Memory B cell (primary cell): ENCODE data around the gene AFF1.
A peak's percentile ranks its signal among the peaks of the same experiment; 100 is the strongest.
"Not testable (repeated sequence)": the region's sequence is repeated elsewhere in the genome, so short reads cannot be mapped to it uniquely, and the experiment has no call there.

Experiments used
- ATAC-seq: fragments of 150-1000 bp; cut with Tn5 transposase; 2 replicates; pipeline ENCODE4 v1.10.0; 2021; ENCODE audit warnings: low read depth, mild to moderate bottlenecking, moderate library complexity
- DNase-seq, 2 donors: peaks; one replicate each; pipeline ENCODE4 v3.0.0; 2022; ENCODE audit warnings: low spot score in 2 of 2
- H3K27ac Mint-ChIP-seq: one replicate; pipeline ENCODE4 v1.8.0; 2022; ENCODE audit warnings: mild to moderate bottlenecking, moderate library complexity, mixed read lengths
- H3K27me3 Mint-ChIP-seq: one replicate; pipeline ENCODE4 v1.8.0; 2022; ENCODE audit warnings: mixed read lengths
- H3K36me3 Mint-ChIP-seq: one replicate; pipeline ENCODE4 v1.8.0; 2022; ENCODE audit warnings: mild to moderate bottlenecking, mixed read lengths
- H3K4me1 Mint-ChIP-seq: one replicate; pipeline ENCODE4 v1.8.0; 2022; ENCODE audit warnings: mixed read lengths
- H3K4me3 Mint-ChIP-seq: one replicate; pipeline ENCODE4 v1.8.0; 2022; ENCODE audit warnings: mild to moderate bottlenecking, moderate library complexity, mixed read lengths
- H3K9me3 Mint-ChIP-seq: one replicate; pipeline ENCODE4 v1.8.0; 2022; ENCODE audit warnings: mixed read lengths

The AFF1 gene

GRCh38 chr4:87133183-87133582 is 198.4 kb downstream of the AFF1 start:
- Mint-ChIP-seq H3K4me3 (no peak overlapping the region), H3K36me3 (peaks cover 51% of the 10 kb centered on the region), H3K4me1 (no peaks in the 10 kb centered on the region), H3K9me3 (no peaks in the 10 kb centered on the region), H3K27me3 (no peaks in the 10 kb centered on the region), H3K27ac (no peak overlapping the region)
- no peak for ATAC-seq
- DNase-seq: no peak

GRCh38 chr4:87134122-87134521 is 199.3 kb downstream of the AFF1 start:
- ATAC-seq: no peak
- Mint-ChIP-seq H3K36me3 (peaks cover 47% of the 10 kb centered on the region), H3K27ac (no peak overlapping the region), H3K9me3 (no peaks in the 10 kb centered on the region), H3K4me3 (no peak overlapping the region), H3K4me1 (no peaks in the 10 kb centered on the region), H3K27me3 (no peaks in the 10 kb centered on the region)
- DNase-seq: no peak

GRCh38 chr4:87141428-87141827 is 206.6 kb downstream of the AFF1 start:
- Mint-ChIP-seq H3K27me3 (no peaks in the 10 kb centered on the region), H3K9me3 (no peaks in the 10 kb centered on the region), H3K27ac (no peak overlapping the region), H3K4me3 (no peak overlapping the region), H3K36me3 (peaks cover 15% of the 10 kb centered on the region), H3K4me1 (no peaks in the 10 kb centered on the region)
- DNase-seq: no peak
- ATAC-seq: no peak

- Mint-ChIP-seq H3K27ac (no peak overlapping the region), H3K4me3 (no peak overlapping the region), H3K4me1 (no peaks in the 10 kb centered on the region), H3K27me3 (no peaks in the 10 kb centered on the region), H3K9me3 (no peaks in the 10 kb centered on the region), H3K36me3 (peaks cover 10% of the 10 kb centered on the region)
- ATAC-seq (no peak), DNase-seq (no peak)
Observed at GRCh38 chr4:87144356-87144755, 209.5 kb downstream of the AFF1 start.

GRCh38 chr4:87145934-87146333 is 211.1 kb downstream of the AFF1 start:
- not testable (repeated sequence) for DNase-seq, H3K4me1 Mint-ChIP-seq, H3K27me3 Mint-ChIP-seq, H3K36me3 Mint-ChIP-seq, H3K9me3 Mint-ChIP-seq, H3K4me3 Mint-ChIP-seq, ATAC-seq
- H3K27ac Mint-ChIP-seq: peak overlapping the region; percentile 58

- H3K27ac Mint-ChIP-seq: peak overlapping the region; percentile 58
- H3K4me1 Mint-ChIP-seq: peaks cover 2% of the 10 kb centered on the region
- no peaks in the 10 kb centered on the region for H3K36me3 Mint-ChIP-seq
- no peaks in the 10 kb centered on the region for H3K27me3 Mint-ChIP-seq
- no peaks in the 10 kb centered on the region for H3K9me3 Mint-ChIP-seq
- H3K4me3 Mint-ChIP-seq: no peak overlapping the region
- DNase-seq: no peak
- no peak for ATAC-seq
Observed at GRCh38 chr4:87147116-87147515, 212.3 kb downstream of the AFF1 start.

- peaks cover 2% of the 10 kb centered on the region for H3K4me1 Mint-ChIP-seq
- peak; percentile 65 for ATAC-seq
- H3K9me3 Mint-ChIP-seq: no peaks in the 10 kb centered on the region
- no peaks in the 10 kb centered on the region for H3K27me3 Mint-ChIP-seq
- peak; percentile 57 to 63 for DNase-seq
- no peak overlapping the region for H3K27ac Mint-ChIP-seq
- H3K36me3 Mint-ChIP-seq: no peaks in the 10 kb centered on the region
- no peak overlapping the region for H3K4me3 Mint-ChIP-seq
Observed at GRCh38 chr4:87150498-87151261, 215.9 kb downstream of the AFF1 start.

- Mint-ChIP-seq H3K27ac (no peak overlapping the region), H3K36me3 (no peaks in the 10 kb centered on the region), H3K27me3 (no peaks in the 10 kb centered on the region), H3K9me3 (no peaks in the 10 kb centered on the region), H3K4me3 (no peak overlapping the region), H3K4me1 (peaks cover 2% of the 10 kb centered on the region)
- DNase-seq: no peak
- ATAC-seq: no peak
Observed at GRCh38 chr4:87151730-87152129, 216.9 kb downstream of the AFF1 start.

GRCh38 chr4:87152310-87153041 is 217.7 kb downstream of the AFF1 start:
- DNase-seq: no peak
- Mint-ChIP-seq H3K27me3 (no peaks in the 10 kb centered on the region), H3K4me3 (no peak overlapping the region), H3K4me1 (peaks cover 2% of the 10 kb centered on the region), H3K9me3 (no peaks in the 10 kb centered on the region), H3K27ac (no peak overlapping the region), H3K36me3 (no peaks in the 10 kb centered on the region)
- ATAC-seq: no peak

- H3K27ac Mint-ChIP-seq: no peak overlapping the region
- H3K9me3 Mint-ChIP-seq: no peaks in the 10 kb centered on the region
Observed at GRCh38 chr4:87153078-87153870, 218.5 kb downstream of the AFF1 start.

GRCh38 chr4:87165892-87166291 is 231.1 kb downstream of the AFF1 start:
- H3K36me3 Mint-ChIP-seq: peaks cover 15% of the 10 kb centered on the region
- H3K27me3 Mint-ChIP-seq: no peaks in the 10 kb centered on the region
- ATAC-seq: no peak
- no peaks in the 10 kb centered on the region for H3K9me3 Mint-ChIP-seq
- no peaks in the 10 kb centered on the region for H3K4me1 Mint-ChIP-seq
- no peak for DNase-seq
- no peak overlapping the region for H3K27ac Mint-ChIP-seq
- H3K4me3 Mint-ChIP-seq: no peak overlapping the region

More at GRCh38 chr4:87153078-87153870, 218.5 kb downstream of the AFF1 start:
- Mint-ChIP-seq H3K27me3 (no peaks in the 10 kb centered on the region), H3K4me1 (peaks cover 2% of the 10 kb centered on the region), H3K4me3 (no peak overlapping the region), H3K36me3 (no peaks in the 10 kb centered on the region)
- DNase-seq: no peak
- no peak for ATAC-seq

- Mint-ChIP-seq H3K36me3 (peaks cover 15% of the 10 kb centered on the region), H3K27me3 (no peaks in the 10 kb centered on the region), H3K9me3 (no peaks in the 10 kb centered on the region), H3K27ac (no peak overlapping the region), H3K4me1 (no peaks in the 10 kb centered on the region), H3K4me3 (no peak overlapping the region)
- ATAC-seq (no peak), DNase-seq (no peak)
Observed at GRCh38 chr4:87166296-87166854, 231.6 kb downstream of the AFF1 start.

GRCh38 chr4:87171944-87172343 is 237.1 kb downstream of the AFF1 start:
- no peak overlapping the region for H3K4me3 Mint-ChIP-seq
- no peak for ATAC-seq
- H3K9me3 Mint-ChIP-seq: no peaks in the 10 kb centered on the region
- no peaks in the 10 kb centered on the region for H3K4me1 Mint-ChIP-seq
- peaks cover 15% of the 10 kb centered on the region for H3K36me3 Mint-ChIP-seq
- H3K27ac Mint-ChIP-seq: no peak overlapping the region
- DNase-seq: no peak
- H3K27me3 Mint-ChIP-seq: no peaks in the 10 kb centered on the region

- Mint-ChIP-seq H3K4me3 (no peak overlapping the region), H3K4me1 (no peaks in the 10 kb centered on the region), H3K9me3 (no peaks in the 10 kb centered on the region), H3K36me3 (peaks cover 17% of the 10 kb centered on the region), H3K27me3 (no peaks in the 10 kb centered on the region), H3K27ac (no peak overlapping the region)
- DNase-seq (no peak), ATAC-seq (no peak)
Observed at GRCh38 chr4:87174672-87175071, 239.9 kb downstream of the AFF1 start.
